GM18907 (cell line): ENCODE results near the gene LRMDA.

Experiments
- ATAC-seq: cut with Tn5 transposase; IDR thresholded peaks from one replicate; pipeline ENCODE4 v1.9.1; 2021; ENCODE audit warnings: mild to moderate bottlenecking, moderate library complexity; ENCODE audit not compliant: unreplicated experiment

The LRMDA gene

GRCh38 chr10:76205361-76205760 is 773.9 kb downstream of the LRMDA start:
- no peak for ATAC-seq

- ATAC-seq, result no peak
Observed at GRCh38 chr10:76206797-76207352, 775.5 kb downstream of the LRMDA start.

- no peak for ATAC-seq
Observed at GRCh38 chr10:76209135-76209534, 777.7 kb downstream of the LRMDA start.

DNA sequence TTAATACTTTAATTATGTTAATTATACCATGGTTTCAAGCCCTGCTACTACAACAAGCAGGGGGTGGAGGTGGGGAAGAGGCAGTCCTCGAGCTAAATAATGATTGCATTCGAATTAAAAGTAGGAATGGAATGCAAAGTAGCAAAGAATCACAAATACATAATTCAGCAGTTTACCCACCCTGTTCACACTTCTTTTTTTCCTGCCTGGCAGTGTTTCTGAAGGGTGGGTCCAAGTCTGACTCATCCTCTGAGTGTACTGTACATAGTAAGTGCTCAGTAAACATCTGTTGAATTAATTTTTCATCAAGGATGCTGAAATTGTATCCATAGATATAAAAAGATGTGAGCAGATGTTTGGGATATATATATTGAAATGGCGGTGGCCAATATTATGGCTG is 778.8 kb downstream of the LRMDA start:
- no peak for ATAC-seq

DNA sequence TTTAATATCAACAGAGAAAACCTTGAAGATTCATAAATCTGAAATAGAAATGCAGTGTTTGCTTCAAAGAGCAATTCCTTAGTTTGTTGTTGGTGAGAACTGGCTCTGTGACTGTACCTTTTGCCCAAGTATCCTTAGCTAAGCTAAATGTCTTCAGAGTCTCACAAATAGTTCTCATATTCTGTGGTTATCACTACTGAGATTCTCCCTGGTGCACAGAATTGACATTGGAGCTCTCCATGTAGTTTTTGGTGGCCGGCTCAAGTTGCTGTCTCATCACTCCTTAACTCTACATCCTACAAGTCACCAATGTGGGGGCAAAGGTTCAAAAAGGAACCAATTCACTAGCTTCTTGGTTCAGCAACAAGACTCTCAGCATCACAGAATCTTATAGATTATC is 780.3 kb downstream of the LRMDA start:
- no peak for ATAC-seq

DNA sequence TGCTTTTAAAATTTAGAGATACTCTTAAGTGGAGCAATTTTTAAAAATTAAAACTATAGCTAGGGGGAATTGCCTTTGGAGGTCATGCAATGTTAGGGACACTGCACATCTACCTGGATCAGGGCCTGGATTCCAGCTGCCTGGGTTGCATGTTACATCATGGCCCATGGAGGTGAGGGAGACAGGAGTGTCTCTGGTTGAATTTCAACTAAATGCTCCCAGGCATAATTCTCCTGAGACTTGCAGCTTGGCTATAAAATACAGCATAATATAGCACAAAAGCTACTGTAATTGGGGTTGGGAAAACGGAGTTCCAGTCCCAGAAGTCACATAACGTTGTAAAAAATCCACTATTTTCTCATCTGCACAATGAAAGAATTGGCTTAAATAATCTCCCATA is 782.5 kb downstream of the LRMDA start:
- ATAC-seq, result no peak

GRCh38 chr10:76218035-76218434 is 786.6 kb downstream of the LRMDA start:
- ATAC-seq, result no peak

- no peak for ATAC-seq
Observed at GRCh38 chr10:76229341-76229740, 797.9 kb downstream of the LRMDA start.

DNA sequence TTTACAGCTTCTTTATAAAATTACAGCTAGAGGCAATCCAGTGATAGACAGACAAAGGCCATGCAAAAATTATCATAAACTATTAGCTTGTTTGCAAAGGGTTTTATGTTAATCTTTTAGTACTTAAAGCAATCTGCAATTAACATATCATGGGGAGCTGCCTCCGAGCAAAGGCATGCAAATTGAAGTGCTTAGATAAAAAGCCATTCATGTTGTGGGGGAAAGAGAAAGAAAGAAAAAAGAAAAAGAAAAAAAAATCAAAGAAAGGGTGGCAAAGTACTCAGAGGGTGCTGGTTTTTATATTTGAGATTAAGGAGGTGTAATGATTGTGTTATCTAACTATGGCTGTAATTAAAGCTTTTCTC is 799.5 kb downstream of the LRMDA start:
- no peak for ATAC-seq

GRCh38 chr10:76231286-76231934 is 800.0 kb downstream of the LRMDA start:
- ATAC-seq, result no peak

DNA sequence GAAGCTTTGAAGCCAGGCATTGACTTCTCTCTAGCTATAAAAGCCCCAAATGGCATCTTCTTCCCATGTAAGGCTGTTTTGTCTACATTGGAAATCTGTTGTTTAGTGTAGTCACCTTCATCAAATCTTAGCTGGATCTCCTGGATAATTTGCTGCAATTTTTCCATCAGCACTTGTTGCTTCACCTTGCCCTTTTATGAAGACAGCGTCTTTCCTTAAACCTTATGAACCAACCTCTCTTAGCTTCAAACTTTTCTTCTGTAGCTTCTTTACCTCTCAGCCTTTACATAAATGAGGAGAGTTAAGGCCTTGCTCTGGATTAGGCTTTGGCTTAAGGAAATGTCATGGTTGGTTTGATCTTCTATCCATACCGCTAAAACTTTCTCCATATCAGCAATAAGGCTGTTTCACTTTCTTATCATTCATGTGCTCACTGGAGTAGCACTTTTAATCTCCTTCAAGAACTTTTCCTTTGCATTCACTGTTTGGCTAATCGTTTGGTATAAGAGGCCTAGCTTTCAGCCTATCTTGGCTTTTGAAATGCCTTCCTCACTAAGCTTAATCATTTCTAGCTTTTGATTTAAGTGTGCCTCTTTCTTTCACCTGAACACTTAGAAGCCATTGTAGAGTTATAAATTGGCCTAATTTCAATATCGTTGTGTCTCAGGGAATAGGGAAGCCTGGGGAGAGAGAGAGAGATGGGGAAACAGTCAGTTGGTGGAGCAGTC is 803.2 kb downstream of the LRMDA start:
- no peak for ATAC-seq

GRCh38 chr10:76236356-76236755 is 804.9 kb downstream of the LRMDA start:
- ATAC-seq, result no peak

- ATAC-seq, result no peak
Observed at GRCh38 chr10:76242956-76243355, 811.5 kb downstream of the LRMDA start.

- no peak for ATAC-seq
Observed at GRCh38 chr10:76244061-76244686, 812.8 kb downstream of the LRMDA start.

GRCh38 chr10:76245951-76246495 is 814.6 kb downstream of the LRMDA start:
- no peak for ATAC-seq

DNA sequence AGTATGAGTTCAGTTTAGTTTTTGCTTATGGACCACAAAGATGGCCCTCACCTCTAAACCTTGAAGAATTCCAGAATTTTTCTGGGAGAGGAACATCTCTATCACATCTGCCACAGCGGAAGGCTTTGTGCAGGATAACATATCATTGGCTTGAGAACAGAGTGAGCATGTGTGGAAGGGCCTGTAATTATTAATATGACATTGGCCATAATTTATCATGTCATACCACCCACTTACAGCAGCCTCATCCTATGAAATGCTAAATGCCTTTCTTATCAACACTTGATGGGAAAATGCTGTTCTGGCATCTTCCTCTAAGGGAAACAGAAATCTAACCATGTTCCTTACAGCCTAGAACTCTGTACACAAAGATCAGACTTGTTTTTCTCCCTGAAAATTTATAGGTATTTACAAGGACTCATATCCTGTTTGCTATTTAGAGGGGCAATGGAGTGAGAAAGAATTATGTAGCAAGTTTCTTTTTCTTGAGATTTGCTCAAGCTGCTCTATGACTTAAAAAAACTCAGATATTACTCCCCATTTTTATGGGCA is 817.3 kb downstream of the LRMDA start:
- no peak for ATAC-seq

DNA sequence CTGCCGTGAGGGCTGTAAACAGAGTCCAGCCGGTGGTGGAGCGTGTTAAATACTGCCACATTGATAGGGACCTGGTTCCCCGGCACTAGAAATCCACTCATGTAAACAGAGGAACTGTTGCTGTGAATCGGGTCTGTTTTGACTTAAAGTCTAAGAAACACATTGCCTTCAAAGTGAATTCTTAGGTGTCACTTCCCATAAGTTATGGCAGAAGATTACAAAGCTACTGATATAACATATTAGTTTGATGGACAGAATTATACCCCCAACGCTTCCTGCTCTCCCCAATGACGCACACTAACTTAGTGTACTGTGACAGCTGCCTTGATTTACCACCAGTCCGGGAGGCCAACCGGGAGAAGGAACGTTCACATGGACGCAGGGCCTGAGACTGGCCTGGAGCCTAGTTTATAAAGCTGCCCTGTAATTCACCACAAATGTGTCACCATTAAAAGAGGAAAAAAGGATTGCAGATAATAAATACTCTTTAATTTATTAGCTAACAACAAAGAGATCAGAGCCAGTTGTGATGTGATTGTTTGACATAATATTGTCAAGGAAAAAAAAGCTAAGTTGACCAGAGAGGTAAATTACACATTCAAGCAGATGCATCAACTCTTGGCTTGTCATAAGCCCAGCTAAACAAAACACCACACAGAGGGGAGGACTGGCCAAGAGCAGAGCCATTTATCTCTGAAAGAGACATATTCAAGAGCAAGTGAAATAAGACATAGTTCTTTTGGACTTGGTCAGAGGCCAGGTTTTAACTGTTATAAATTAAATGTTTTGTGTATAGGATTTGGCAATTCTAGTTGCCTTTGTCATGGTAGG is 820.6 kb downstream of the LRMDA start:
- no peak for ATAC-seq

DNA sequence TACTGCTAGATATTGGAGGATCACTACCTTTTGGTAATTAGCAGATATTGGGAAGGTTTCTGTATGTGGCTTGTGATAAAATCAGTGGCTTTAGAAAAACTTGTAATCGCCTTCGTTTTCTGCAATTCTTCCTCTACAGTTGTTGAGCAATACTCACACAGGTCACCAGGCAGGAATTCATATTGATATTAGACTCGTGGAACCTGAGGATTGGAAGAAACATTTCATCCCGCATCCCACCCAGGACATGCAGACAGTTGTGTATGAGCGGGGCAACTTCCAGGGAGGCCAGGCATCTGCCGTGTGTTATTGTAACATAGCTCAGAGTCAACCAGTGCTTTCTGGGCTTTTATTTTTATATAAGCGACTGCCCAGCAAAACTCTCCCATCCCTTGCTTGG is 821.3 kb downstream of the LRMDA start:
- no peak for ATAC-seq

- no peak for ATAC-seq
Observed at GRCh38 chr10:76255241-76255640, 823.8 kb downstream of the LRMDA start.

- ATAC-seq, result no peak
Observed at GRCh38 chr10:76257816-76258215, 826.4 kb downstream of the LRMDA start.
